HL-60/S4 treated with phorbol 12-myristate 13-acetate at 8.2 ng/mL for 4 days and 3 days (cell line): Measurements from ENCODE around the gene CAMSAP2.

Source experiments
- in situ Hi-C: fragments of 300-500 bp; cut with MboI; formaldehyde crosslinking; loops from 2 replicates; pipeline ENCODE4 v1.15.0; 2022; ENCODE audit warnings: low sequenced_read_pairs

Gene CAMSAP2

DNA sequence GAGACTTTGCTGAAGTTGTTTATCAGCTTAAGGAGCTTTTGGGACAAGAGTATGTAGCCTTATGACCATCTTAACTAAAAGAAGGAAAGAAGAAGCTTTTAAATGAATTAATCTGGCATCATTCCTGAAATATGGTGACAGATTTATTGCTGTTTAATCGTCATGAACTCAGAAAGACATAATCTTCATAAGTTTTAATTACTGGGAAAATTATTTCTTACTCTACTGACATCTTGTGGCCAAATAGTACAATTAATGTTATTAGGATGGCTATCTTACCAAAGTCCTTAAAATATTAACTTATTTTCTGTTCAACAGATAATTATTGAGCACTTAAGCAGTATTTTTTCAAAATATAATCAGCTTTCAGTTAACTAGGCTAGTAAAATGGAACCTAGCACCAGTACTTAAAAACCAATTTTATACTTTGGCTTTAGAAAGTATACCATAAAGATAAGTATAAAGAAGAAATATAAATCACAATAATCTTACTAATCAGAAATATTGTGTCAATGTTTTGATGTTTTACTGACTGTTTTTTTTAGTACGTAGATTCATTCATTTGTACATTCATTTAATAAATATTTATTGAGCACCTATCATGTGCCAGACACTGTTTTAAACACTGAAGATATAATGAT lies 99.4 kb downstream of the CAMSAP2 start:
- in situ Hi-C loops, result no loop called here

DNA sequence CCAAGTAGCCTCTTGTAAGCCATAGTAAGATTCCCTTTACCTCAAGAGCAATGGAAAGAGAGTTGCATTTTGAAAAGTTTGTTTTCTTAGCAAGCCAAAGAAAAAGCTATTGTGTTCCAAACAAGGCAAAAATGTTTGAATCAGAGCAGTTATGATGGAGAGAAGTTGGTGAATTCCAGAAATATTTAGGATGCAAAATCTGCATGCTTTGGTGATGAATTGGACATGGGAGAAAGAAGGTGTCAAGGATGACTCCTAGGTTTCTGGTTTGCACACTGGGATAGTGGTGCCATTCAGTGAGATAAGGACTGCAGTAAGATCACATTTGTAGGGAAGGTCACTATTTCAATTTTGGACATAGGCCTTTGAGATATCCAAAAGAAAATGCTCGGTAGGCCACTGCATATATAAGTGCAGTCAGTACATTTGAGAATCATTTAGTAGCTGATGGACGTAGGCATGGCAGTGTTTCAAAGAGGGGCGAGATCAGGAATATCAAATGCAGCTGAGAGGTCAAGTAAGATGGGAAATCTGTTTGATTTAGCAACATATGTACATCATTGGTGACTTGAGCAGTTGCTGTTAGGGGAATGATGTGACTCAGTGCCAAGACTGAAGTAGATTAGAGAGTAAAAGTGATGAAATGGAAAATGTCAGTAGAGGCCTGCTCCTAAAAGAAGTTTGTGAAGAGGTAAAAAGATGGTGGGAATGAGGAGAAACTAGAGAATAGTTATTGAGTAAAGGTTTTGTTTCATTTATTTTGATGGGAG lies 100.2 kb downstream of the CAMSAP2 start:
- in situ Hi-C loops, result no loop called here

GRCh38 chr1:200845360-200845759 lies 106.7 kb downstream of the CAMSAP2 start:
- in situ Hi-C loops, result no loop called here

GRCh38 chr1:200846398-200846797 lies 107.7 kb downstream of the CAMSAP2 start:
- in situ Hi-C loops, result no loop called here

- in situ Hi-C loops, result no loop called here
These were observed 110.7 kb downstream of the CAMSAP2 start for GRCh38 chr1:200849430-200849829.

- in situ Hi-C loops, result no loop called here
These were observed 111.9 kb downstream of the CAMSAP2 start for GRCh38 chr1:200850554-200850953.

DNA sequence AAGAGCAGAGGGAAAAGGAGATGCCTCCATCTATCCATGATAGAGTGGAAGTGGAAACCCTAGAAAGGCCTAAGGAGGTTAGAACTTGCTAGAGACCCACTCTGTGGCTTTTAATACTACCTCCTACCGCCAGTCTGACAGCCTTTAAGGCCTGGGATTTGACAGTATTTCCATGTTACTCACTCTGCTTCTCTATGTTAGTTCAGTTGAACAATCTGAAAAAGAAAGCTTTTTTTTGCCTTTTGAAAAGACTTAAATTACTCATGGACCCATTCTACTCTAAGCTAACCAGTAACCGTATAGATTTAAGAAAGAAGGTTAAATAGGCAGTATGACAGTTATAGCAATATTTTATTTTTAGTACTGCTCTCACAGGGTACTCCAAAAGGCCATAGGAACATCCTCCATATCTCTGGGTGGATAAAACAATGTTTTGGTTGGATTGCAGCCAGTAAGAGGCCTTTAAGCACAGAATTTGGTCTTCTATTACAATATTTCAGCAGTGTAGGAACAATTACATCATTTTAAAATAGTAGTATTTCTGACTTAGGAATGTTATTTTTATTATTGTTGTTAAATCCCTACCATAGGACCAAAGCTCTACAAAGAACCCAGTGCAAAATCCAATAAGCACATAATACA lies 118.1 kb downstream of the CAMSAP2 start:
- in situ Hi-C loops, result no loop called here

- in situ Hi-C loops, result no loop called here
These were observed 119.1 kb downstream of the CAMSAP2 start for GRCh38 chr1:200857804-200858203.

DNA sequence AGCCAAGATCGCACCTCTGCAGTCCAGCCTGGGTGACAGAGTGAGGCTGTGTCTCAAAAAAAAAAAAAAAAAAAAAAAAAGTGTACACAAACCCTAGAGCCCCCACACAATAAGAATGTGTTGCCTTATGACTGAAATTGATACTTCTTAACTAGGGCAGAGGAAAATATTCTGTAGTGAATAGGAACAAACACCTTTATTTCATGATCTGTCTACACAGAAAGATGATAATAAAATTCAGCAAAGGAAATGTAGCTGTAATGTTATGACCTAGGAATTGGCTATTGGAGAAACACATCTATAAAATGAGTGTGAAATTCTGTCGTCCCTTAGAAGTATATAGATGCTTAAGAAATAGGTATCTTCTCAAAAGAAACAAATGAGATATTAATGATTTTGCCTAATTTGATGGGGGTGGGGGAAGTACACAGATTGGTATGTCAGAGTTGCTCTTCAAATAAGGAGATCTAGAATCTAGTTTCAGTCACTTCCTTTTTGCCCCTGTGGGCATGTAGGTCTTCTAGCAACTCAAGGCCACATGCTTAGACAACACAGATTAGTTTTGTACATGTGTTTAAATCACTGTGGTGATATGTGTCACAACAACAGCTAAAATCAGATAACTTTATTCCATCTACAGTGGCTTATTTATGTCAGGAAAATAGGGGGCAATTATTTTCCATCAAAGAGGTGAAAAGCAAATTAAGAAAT lies 123.4 kb downstream of the CAMSAP2 start:
- in situ Hi-C loops, result no loop called here

DNA sequence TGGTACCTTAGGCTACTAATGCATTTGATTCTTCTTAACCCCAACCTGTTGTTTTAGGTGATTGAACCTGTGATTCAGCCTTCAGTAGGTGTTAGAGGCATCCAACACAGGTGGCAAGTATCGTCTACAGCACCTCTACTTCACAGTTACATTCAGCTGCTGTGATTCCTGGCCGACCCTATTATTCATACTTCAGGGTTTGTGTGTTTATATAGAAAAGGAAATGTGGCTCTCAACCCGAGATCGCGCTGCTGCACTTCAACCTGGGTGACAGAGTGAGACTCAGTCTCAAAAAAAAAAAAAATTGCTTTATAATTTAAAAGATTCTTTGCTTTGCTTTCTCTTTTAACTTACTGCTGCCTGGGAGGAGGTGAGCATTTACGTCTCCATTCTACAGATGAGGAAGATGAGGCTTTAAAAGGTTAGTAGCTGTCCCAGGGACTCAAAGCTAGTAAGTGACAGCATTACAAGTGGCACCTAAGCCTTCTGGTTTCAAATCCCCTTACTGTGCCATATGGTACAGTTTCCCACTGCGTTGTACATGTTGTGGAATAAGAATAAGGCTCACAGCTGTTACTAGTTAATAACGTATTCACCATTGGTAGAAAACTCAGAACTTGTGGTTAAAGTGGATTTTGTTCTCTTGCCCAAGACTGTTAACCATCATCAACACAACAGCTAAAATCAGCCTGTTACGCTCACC lies 124.2 kb downstream of the CAMSAP2 start:
- in situ Hi-C loops, result no loop called here

DNA sequence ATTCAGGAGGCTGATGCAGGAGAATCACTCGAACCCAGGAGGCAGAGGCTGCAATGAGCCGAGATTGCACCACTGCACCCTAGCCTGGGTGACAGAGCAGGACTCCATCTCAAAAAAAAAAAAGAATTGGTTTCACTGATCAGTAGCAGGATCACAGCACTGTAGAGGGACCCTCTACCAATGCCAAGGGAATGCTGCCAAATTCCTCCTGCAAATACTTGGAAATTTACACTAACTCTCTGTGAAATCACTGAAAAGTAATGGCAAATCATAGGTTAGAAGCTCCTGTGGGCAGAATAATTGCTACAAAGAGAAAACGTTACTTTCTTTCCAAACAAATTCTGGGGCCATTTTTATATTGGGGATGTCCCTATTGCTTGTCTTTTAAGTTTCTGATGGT lies 127.4 kb downstream of the CAMSAP2 start:
- in situ Hi-C loops, result no loop called here

DNA sequence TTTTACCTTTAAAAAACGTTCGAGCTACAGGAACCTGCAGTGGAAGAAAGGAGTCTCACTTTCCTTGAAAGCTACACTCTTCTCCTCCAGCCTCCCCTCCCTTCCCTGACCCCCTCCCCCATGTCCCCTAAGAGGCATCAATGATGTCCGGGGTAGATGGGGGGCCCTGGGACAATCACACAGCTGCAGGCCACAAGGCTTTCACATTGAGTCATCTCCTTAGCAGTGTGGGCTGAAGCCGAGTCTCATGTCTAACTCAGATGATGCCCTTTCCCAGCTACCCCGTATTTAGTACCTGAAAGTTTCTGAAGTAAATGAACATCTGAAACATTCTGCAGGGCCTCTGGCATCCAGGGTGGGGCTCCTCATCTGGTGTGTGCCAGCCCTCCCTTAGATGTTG lies 127.8 kb downstream of the CAMSAP2 start:
- in situ Hi-C loops, result no loop called here

GRCh38 chr1:200867018-200867811 lies 128.5 kb downstream of the CAMSAP2 start:
- in situ Hi-C loops, result no loop called here

- in situ Hi-C loops, result no loop called here
These were observed 130.7 kb downstream of the CAMSAP2 start for GRCh38 chr1:200869376-200869752.

- in situ Hi-C loops, result no loop called here
These were observed 131.2 kb downstream of the CAMSAP2 start for GRCh38 chr1:200869753-200870391.

GRCh38 chr1:200872446-200873115 lies 133.9 kb downstream of the CAMSAP2 start, which contains the start of gene GPR25:
GPR25 (plus strand) TSS chr1:200872981; CDS start chr1:200873038, 57 bp downstream.
- in situ Hi-C loops, result no loop called here

DNA sequence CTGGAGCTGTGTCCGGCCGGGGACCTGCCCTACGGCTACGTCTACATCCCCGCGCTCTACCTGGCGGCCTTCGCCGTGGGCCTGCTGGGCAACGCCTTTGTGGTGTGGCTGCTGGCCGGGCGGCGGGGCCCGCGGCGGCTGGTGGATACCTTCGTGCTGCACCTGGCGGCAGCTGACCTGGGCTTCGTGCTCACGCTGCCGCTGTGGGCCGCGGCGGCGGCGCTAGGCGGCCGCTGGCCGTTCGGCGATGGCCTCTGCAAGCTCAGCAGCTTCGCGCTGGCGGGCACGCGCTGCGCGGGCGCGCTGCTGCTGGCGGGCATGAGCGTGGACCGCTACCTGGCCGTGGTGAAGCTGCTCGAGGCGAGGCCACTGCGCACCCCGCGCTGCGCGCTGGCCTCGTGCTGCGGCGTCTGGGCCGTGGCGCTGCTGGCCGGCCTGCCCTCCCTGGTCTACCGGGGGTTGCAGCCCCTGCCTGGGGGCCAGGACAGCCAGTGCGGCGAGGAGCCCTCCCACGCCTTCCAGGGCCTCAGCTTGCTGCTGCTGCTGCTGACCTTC lies 134.5 kb downstream of the CAMSAP2 start:
- in situ Hi-C loops, result no loop called here

- in situ Hi-C loops, result no loop called here
These were observed 135.1 kb downstream of the CAMSAP2 start for GRCh38 chr1:200873671-200874397.
